Neural cell (in vitro differentiated cells): ENCODE results near the gene ATP13A2. TPM values are rescaled to one million over a fixed set of nuclear protein-coding genes. Genes with fewer than 3 reads are reported as not detected.
A peak's percentile ranks its signal among the peaks of the same experiment; 100 is the strongest.

Experiments
- H2AFZ ChIP-seq: fragments of 200-600, 300-800 bp; sonication (generic), shearing (Covaris generic); 2 replicates; pipeline ENCODE4 v1.6.0; 2014; ENCODE audit warnings: low read depth, mild to moderate bottlenecking, antibody characterized with exemption, low read length, moderate library complexity
- H3F3A ChIP-seq: fragments of 200-600 bp; shearing (Covaris generic); 2 replicates; pipeline ENCODE4 v1.6.1; 2016; ENCODE audit warnings: mild to moderate bottlenecking, moderate library complexity, mixed read lengths, antibody characterized with exemption, low read length; ENCODE audit not compliant: insufficient read depth, poor library complexity, severe bottlenecking
- H3K27ac ChIP-seq: fragments of 200-600, 300-800 bp; sonication (generic), shearing (Covaris generic); 2 replicates; pipeline ENCODE4 v1.5.1; 2014; ENCODE audit warnings: mild to moderate bottlenecking, low read length, moderate library complexity
- H3K27me3 ChIP-seq: fragments of 300-800, 200-600 bp; sonication (generic), shearing (Covaris generic); 2 replicates; pipeline ENCODE4 v1.6.0; 2014; ENCODE audit warnings: mild to moderate bottlenecking, low read depth, low read length, moderate library complexity; ENCODE audit not compliant: insufficient read depth
- H3K36me3 ChIP-seq: fragments of 300-800, 200-600 bp; sonication (generic), shearing (Covaris generic); 2 replicates; pipeline ENCODE4 v1.5.1; 2014; ENCODE audit warnings: mild to moderate bottlenecking, antibody characterized with exemption, low read length, moderate library complexity; ENCODE audit not compliant: insufficient read depth
- H3K4me2 ChIP-seq: fragments of 300-800, 200-600 bp; sonication (generic), shearing (Covaris generic); 2 replicates; pipeline ENCODE4 v1.6.0; 2014; ENCODE audit warnings: mild to moderate bottlenecking, low read length
- H3K4me3 ChIP-seq: fragments of 300-800, 200-600 bp; sonication (generic), shearing (Covaris generic); 2 replicates; pipeline ENCODE4 v1.5.1; 2014; ENCODE audit warnings: mild to moderate bottlenecking, low read length, moderate library complexity
- H3K79me2 ChIP-seq: fragments of 200-600 bp; shearing (Covaris generic); replicated peaks from 2 replicates; pipeline ENCODE4 v1.6.0; 2014; ENCODE audit warnings: mild to moderate bottlenecking, low read length, moderate library complexity; ENCODE audit not compliant: insufficient read depth
- H3K9ac ChIP-seq: fragments of 300-800, 200-600 bp; sonication (generic), shearing (Covaris generic); 2 replicates; pipeline ENCODE4 v1.6.1; 2016; ENCODE audit warnings: mild to moderate bottlenecking, low read length, mixed read lengths
- H3K9me2 ChIP-seq: fragments of 200-600 bp; shearing (Covaris generic); 2 replicates; pipeline ENCODE4 v1.6.1; 2016; ENCODE audit warnings: mild to moderate bottlenecking, low read length, mixed read lengths; ENCODE audit not compliant: insufficient read depth
- H3K9me3 ChIP-seq: fragments of 200-600, 300-800 bp; sonication (generic), shearing (Covaris generic); 2 replicates; pipeline ENCODE4 v1.6.1; 2016; ENCODE audit warnings: mild to moderate bottlenecking, mixed run types, low read length, moderate library complexity, mixed read lengths
- H4K20me1 ChIP-seq: fragments of 200-600 bp; shearing (Covaris generic); 2 replicates; pipeline ENCODE4 v1.6.1; 2016; ENCODE audit warnings: mild to moderate bottlenecking, mixed run types; ENCODE audit not compliant: insufficient read depth
- CTCF ChIP-seq: fragments of 450-650 bp; IDR thresholded peaks from 2 replicates; pipeline ENCODE4 v1.5.1; 2014; ENCODE audit warnings: antibody characterized with exemption, mild to moderate bottlenecking, moderate library complexity; ENCODE audit not compliant: poor library complexity, severe bottlenecking
- EP300 ChIP-seq: fragments of 450-650 bp; conservative IDR thresholded peaks from 2 replicates; pipeline ENCODE4 v1.6.1; 2014; ENCODE audit warnings: antibody characterized with exemption, mild to moderate bottlenecking, moderate library complexity; ENCODE audit not compliant: poor library complexity, severe bottlenecking
- EZH2 ChIP-seq: fragments of 200-600, 300-800 bp; shearing (Covaris generic), sonication (generic); IDR thresholded peaks from 2 replicates; pipeline ENCODE4 v1.6.1; 2014; ENCODE audit warnings: antibody characterized with exemption, low read length, borderline replicate concordance, mild to moderate bottlenecking; ENCODE audit not compliant: insufficient read depth, poor library complexity, severe bottlenecking
- MXI1 ChIP-seq: fragments of 450-650 bp; conservative IDR thresholded peaks from 2 replicates; pipeline ENCODE4 v1.6.1; 2014; ENCODE audit warnings: antibody characterized with exemption, mild to moderate bottlenecking; ENCODE audit not compliant: poor library complexity, severe bottlenecking
- POLR2AphosphoS5 ChIP-seq: IDR thresholded peaks from 2 replicates; pipeline ENCODE4 v1.6.1; 2012
- RAD21 ChIP-seq: fragments of 450-650 bp; conservative IDR thresholded peaks from 2 replicates; pipeline ENCODE4 v1.6.1; 2014; ENCODE audit warnings: antibody characterized with exemption, mild to moderate bottlenecking, moderate library complexity
- SMC3 ChIP-seq: fragments of 450-650 bp; conservative IDR thresholded peaks from 2 replicates; pipeline ENCODE4 v1.6.1; 2014; ENCODE audit warnings: antibody characterized with exemption, mild to moderate bottlenecking, moderate library complexity; ENCODE audit not compliant: poor library complexity
- polyA plus RNA-seq: library from polyadenylated mRNA; depleted of rRNA; stranded (reverse); fragments of >200 nt; gene quantifications from 2 replicates; pipeline ENCODE4 v1.2.3, GENCODE V29; 2014
- TF ChIP-seq, protein P1 (sequence below): IDR thresholded peaks from 2 replicates; pipeline ENCODE4 v1.6.1; 2012; ENCODE audit warnings: borderline replicate concordance

ATP13A2 gene
- polyA plus RNA-seq, 1 donor from 2014 or later: 43.3 TPM

DNA sequence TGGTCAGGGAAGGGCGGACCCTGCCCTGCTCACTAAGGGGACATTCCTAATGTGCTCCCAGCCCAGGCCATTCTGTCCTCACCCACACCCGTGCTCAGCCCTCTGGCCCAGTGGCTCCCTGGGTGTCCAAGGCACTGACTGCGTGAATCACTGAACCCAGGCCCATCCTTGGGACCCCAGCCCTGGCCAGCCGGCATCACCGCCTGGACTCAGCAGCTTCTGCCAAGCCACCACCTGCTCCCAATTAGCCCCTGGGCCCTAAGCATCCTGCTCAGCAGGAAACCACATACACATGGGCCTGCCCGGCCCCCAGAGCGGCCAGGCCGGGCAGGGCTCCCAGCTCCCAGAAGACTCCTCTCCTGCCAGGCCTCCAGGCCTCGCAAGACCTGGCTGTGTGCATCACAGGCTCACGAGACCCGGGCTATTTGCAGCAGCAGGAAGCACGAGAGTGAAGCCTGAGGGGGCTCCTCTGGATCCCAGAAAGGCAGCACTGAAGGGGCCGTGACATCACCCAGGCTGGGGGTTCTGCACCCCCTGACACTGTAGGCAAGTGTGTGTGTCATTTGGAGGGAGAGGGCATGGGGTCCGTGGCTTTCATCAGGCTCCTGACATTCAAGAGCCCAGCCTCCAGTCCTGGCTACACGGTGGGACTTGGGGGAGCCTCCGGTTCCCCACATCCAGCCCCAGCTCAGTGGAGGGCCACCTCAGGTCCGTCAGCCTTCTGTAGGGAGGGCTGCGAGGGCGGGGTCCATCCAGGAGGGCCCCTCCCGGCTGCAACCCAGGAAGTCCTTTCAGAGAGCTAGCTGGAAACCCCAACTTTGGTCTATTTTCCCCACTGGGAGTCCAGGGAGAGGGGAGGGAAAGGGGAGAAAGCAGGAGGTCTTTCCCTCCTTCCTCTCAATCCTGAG lies 32.9 kb downstream of the ATP13A2 start:
- H3K27ac ChIP-seq: no peak overlapping the region
- TF ChIP-seq MXI1 (no peak), EP300 (no peak), EZH2 (no peak), SMC3 (no peak), CTCF (no peak), POLR2AphosphoS5 (no peak), RAD21 (no peak)
- TF ChIP-seq, protein P1, sequence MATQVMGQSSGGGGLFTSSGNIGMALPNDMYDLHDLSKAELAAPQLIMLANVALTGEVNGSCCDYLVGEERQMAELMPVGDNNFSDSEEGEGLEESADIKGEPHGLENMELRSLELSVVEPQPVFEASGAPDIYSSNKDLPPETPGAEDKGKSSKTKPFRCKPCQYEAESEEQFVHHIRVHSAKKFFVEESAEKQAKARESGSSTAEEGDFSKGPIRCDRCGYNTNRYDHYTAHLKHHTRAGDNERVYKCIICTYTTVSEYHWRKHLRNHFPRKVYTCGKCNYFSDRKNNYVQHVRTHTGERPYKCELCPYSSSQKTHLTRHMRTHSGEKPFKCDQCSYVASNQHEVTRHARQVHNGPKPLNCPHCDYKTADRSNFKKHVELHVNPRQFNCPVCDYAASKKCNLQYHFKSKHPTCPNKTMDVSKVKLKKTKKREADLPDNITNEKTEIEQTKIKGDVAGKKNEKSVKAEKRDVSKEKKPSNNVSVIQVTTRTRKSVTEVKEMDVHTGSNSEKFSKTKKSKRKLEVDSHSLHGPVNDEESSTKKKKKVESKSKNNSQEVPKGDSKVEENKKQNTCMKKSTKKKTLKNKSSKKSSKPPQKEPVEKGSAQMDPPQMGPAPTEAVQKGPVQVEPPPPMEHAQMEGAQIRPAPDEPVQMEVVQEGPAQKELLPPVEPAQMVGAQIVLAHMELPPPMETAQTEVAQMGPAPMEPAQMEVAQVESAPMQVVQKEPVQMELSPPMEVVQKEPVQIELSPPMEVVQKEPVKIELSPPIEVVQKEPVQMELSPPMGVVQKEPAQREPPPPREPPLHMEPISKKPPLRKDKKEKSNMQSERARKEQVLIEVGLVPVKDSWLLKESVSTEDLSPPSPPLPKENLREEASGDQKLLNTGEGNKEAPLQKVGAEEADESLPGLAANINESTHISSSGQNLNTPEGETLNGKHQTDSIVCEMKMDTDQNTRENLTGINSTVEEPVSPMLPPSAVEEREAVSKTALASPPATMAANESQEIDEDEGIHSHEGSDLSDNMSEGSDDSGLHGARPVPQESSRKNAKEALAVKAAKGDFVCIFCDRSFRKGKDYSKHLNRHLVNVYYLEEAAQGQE: no peak
- no peaks in the 10 kb centered on the region for H3F3A ChIP-seq
- H2AFZ ChIP-seq: no peak overlapping the region
- no peaks in the 10 kb centered on the region for H3K9me3 ChIP-seq
- peak overlapping the region; percentile 74 for H3K4me3 ChIP-seq
- peaks cover 4% of the 10 kb centered on the region for H3K27me3 ChIP-seq
- H3K79me2 ChIP-seq: peaks cover 4% of the 10 kb centered on the region
- no peaks in the 10 kb centered on the region for H3K9me2 ChIP-seq
- no peaks in the 10 kb centered on the region for H3K36me3 ChIP-seq
- H4K20me1 ChIP-seq: no peaks in the 10 kb centered on the region
- H3K9ac ChIP-seq: peak overlapping the region; percentile 70
- H3K4me2 ChIP-seq: peak overlapping the region; percentile 24

DNA sequence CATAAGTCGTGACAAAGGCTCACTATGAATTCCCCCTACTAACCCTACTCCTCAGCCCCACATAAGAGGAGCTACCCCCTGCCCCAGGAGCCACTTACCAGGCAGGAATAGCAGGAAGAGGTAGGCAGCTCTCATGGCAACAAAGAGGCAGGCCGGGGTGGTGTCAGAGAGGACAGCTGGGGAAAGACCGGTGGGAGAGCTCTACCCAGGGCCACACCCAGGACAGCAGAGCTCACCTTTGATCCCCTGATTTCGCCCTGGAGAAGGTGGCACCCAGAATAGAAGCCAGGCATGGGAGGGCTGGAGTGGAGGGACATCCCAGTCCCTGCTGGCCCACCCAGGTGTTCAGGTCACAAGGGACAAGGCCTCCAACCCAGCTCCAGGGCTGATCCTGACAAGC lies 33.6 kb downstream of the ATP13A2 start:
- Histone ChIP-seq H3K27ac (no peak overlapping the region), H3K36me3 (no peaks in the 10 kb centered on the region), H3K4me3 (peak overlapping the region; percentile 74), H3K27me3 (peaks cover 4% of the 10 kb centered on the region), H3K9ac (no peak overlapping the region), H3F3A (no peaks in the 10 kb centered on the region), H4K20me1 (no peaks in the 10 kb centered on the region), H3K79me2 (peaks cover 4% of the 10 kb centered on the region), H3K4me2 (no peak overlapping the region), H3K9me3 (no peaks in the 10 kb centered on the region), H2AFZ (no peak overlapping the region), H3K9me2 (no peaks in the 10 kb centered on the region)
- TF ChIP-seq RAD21 (no peak), SMC3 (no peak)
